KMS-11 (cell line): Measurements from ENCODE around the gene MAP2K7.

Experiments used
- H2AFZ ChIP-seq: fragments of 200-600 bp; sonication (generic); 2 replicates; pipeline ENCODE4 v1.6.1; 2016; ENCODE audit warnings: antibody characterized with exemption, mixed run types, low read depth
- H3K27ac ChIP-seq: fragments of 200-600 bp; sonication (generic); 2 replicates; pipeline ENCODE4 v1.6.1; 2016; ENCODE audit warnings: mild to moderate bottlenecking, mixed run types
- H3K27me3 ChIP-seq: fragments of 200-600 bp; sonication (generic); 2 replicates; pipeline ENCODE4 v1.6.1; 2017; ENCODE audit warnings: mild to moderate bottlenecking, low read depth, mixed run types, moderate library complexity; ENCODE audit not compliant: insufficient read depth
- H3K36me3 ChIP-seq: fragments of 200-600 bp; sonication (generic); 2 replicates; pipeline ENCODE4 v1.6.1; 2017; ENCODE audit warnings: mild to moderate bottlenecking, mixed run types; ENCODE audit not compliant: insufficient read depth
- H3K4me1 ChIP-seq: fragments of 200-600 bp; sonication (generic); 2 replicates; pipeline ENCODE4 v1.6.1; 2016; ENCODE audit warnings: mild to moderate bottlenecking, low read depth, mixed run types; ENCODE audit not compliant: poor library complexity, severe bottlenecking
- H3K4me2 ChIP-seq: fragments of 200-600 bp; sonication (generic); 2 replicates; pipeline ENCODE4 v1.7.0; 2016; ENCODE audit warnings: mild to moderate bottlenecking, mixed run types
- H3K4me3 ChIP-seq: fragments of 200-600 bp; sonication (generic); IDR thresholded peaks from 2 replicates; pipeline ENCODE4 v1.6.1; 2017; ENCODE audit warnings: low read depth, low read length, mixed read lengths; ENCODE audit not compliant: insufficient read depth
- H3K79me2 ChIP-seq: fragments of 200-600 bp; sonication (generic); 2 replicates; pipeline ENCODE4 v1.6.1; 2016; ENCODE audit warnings: low read depth, mixed run types; ENCODE audit not compliant: insufficient read depth
- H3K9ac ChIP-seq: fragments of 200-600 bp; sonication (generic); 2 replicates; pipeline ENCODE4 v1.6.1; 2016; ENCODE audit warnings: mild to moderate bottlenecking, mixed run types
- H4K20me1 ChIP-seq: fragments of 200-600 bp; sonication (generic); 2 replicates; pipeline ENCODE4 v1.6.1; 2016; ENCODE audit warnings: mild to moderate bottlenecking, mixed run types; ENCODE audit not compliant: insufficient read depth
- CTCF ChIP-seq: fragments of 200-600 bp; sonication (generic); conservative IDR thresholded peaks from 2 replicates; pipeline ENCODE4 v1.6.1; 2017; ENCODE audit warnings: low read depth, mild to moderate bottlenecking, antibody characterized with exemption, low read length, moderate library complexity, mixed read lengths

MAP2K7 gene

GRCh38 chr19:7900401-7900870, 3.2 kb upstream of the MAP2K7 start:
- no peaks in the 10 kb centered on the region for H4K20me1 ChIP-seq
- H3K27ac ChIP-seq, result no peak overlapping the region
- no peak overlapping the region for H3K4me3 ChIP-seq
- H3K9ac ChIP-seq, result no peak overlapping the region
- H3K36me3 ChIP-seq, result no peaks in the 10 kb centered on the region
- TF ChIP-seq CTCF, result no peak
- H3K4me1 ChIP-seq, result peaks cover 5% of the 10 kb centered on the region
- peaks cover 14% of the 10 kb centered on the region for H3K79me2 ChIP-seq
- H2AFZ ChIP-seq, result no peak overlapping the region
- no peak overlapping the region for H3K4me2 ChIP-seq
- no peaks in the 10 kb centered on the region for H3K27me3 ChIP-seq

- Histone ChIP-seq H3K9ac (no peak overlapping the region), H3K4me1 (peaks cover 5% of the 10 kb centered on the region), H4K20me1 (no peaks in the 10 kb centered on the region), H3K79me2 (peaks cover 19% of the 10 kb centered on the region), H2AFZ (no peak overlapping the region), H3K27ac (no peak overlapping the region), H3K36me3 (no peaks in the 10 kb centered on the region), H3K27me3 (no peaks in the 10 kb centered on the region), H3K4me2 (no peak overlapping the region), H3K4me3 (no peak overlapping the region)
- TF ChIP-seq CTCF, result no peak
Observed at GRCh38 chr19:7900931-7901330, 2.7 kb upstream of the MAP2K7 start.

- TF ChIP-seq CTCF, result no peak
- Histone ChIP-seq H3K27ac (no peak overlapping the region), H3K27me3 (no peaks in the 10 kb centered on the region), H3K4me3 (no peak overlapping the region), H3K4me1 (peaks cover 5% of the 10 kb centered on the region), H3K79me2 (peaks cover 23% of the 10 kb centered on the region), H3K36me3 (no peaks in the 10 kb centered on the region), H3K9ac (no peak overlapping the region), H2AFZ (no peak overlapping the region), H3K4me2 (no peak overlapping the region), H4K20me1 (no peaks in the 10 kb centered on the region)
Observed at GRCh38 chr19:7901337-7901736, 2.3 kb upstream of the MAP2K7 start.

GRCh38 chr19:7902796-7903243, 857 bp upstream of the MAP2K7 start:
- Histone ChIP-seq H3K9ac (peak overlapping the region; percentile 73), H4K20me1 (no peaks in the 10 kb centered on the region), H3K36me3 (no peaks in the 10 kb centered on the region), H3K4me3 (no peak overlapping the region), H3K4me2 (peak overlapping the region; percentile 89), H3K79me2 (peaks cover 31% of the 10 kb centered on the region), H3K27me3 (no peaks in the 10 kb centered on the region), H3K4me1 (peaks cover 5% of the 10 kb centered on the region), H3K27ac (peak overlapping the region; percentile 31; the same call in 1 of the 2 replicates), H2AFZ (peak overlapping the region; percentile 60)
- TF ChIP-seq CTCF, result no peak
